Loucy (cell line): ENCODE measurements around the gene CAMTA1.

Source experiments
- H2AFZ ChIP-seq: fragments of 200-600 bp; sonication (generic); 2 replicates; pipeline ENCODE4 v1.6.0; 2016; ENCODE audit warnings: antibody characterized with exemption, mild to moderate bottlenecking, low read length, moderate library complexity
- H3F3A ChIP-seq: fragments of 200-600 bp; 2 replicates; pipeline ENCODE4 v1.6.0; 2016; ENCODE audit warnings: antibody characterized with exemption, low read depth, mild to moderate bottlenecking
- H3K27me3 ChIP-seq: fragments of 200-600 bp; sonication (generic); 2 replicates; pipeline ENCODE4 v1.6.1; 2014; ENCODE audit warnings: low read length, mild to moderate bottlenecking; ENCODE audit not compliant: insufficient read depth, poor library complexity, severe bottlenecking
- H3K36me3 ChIP-seq: fragments of 200-600 bp; sonication (generic); 2 replicates; pipeline ENCODE4 v1.6.1; 2016; ENCODE audit warnings: low read length; ENCODE audit not compliant: insufficient read depth
- H3K4me1 ChIP-seq: fragments of 200-600 bp; sonication (generic); 2 replicates; pipeline ENCODE4 v1.5.1; 2014; ENCODE audit warnings: low read length, mild to moderate bottlenecking; ENCODE audit not compliant: insufficient read depth, poor library complexity, severe bottlenecking
- H3K4me2 ChIP-seq: fragments of 200-600 bp; sonication (generic); 2 replicates; pipeline ENCODE4 v1.6.0; 2014; ENCODE audit warnings: antibody characterized with exemption, low read length, low read depth, mild to moderate bottlenecking; ENCODE audit not compliant: poor library complexity, severe bottlenecking
- H3K4me3 ChIP-seq: fragments of 200-600 bp; sonication (generic); 2 replicates; pipeline ENCODE4 v1.5.1; 2014; ENCODE audit warnings: low read length, mild to moderate bottlenecking, mixed read lengths; ENCODE audit not compliant: poor library complexity, severe bottlenecking
- H3K79me2 ChIP-seq: fragments of 200-600 bp; sonication (generic); 2 replicates; pipeline ENCODE4 v1.6.1; 2014; ENCODE audit warnings: low read length; ENCODE audit not compliant: insufficient read depth
- H3K9ac ChIP-seq: fragments of 200-600 bp; sonication (generic); 2 replicates; pipeline ENCODE4 v1.6.0; 2014; ENCODE audit warnings: mild to moderate bottlenecking, low read depth, low read length, moderate library complexity; ENCODE audit not compliant: poor library complexity, severe bottlenecking
- H3K9me2 ChIP-seq: fragments of 200-600 bp; sonication (generic); replicated peaks from 2 replicates; pipeline ENCODE4 v1.6.1; 2016; ENCODE audit warnings: low read depth, low read length, mixed read lengths
- H3K9me3 ChIP-seq: fragments of 200-600 bp; sonication (generic); 2 replicates; pipeline ENCODE4 v1.6.1; 2014; ENCODE audit warnings: mild to moderate bottlenecking, antibody characterized with exemption, low read length, low read depth; ENCODE audit not compliant: insufficient read depth
- H4K20me1 ChIP-seq: fragments of 200-600 bp; sonication (generic); 2 replicates; pipeline ENCODE4 v1.6.0; 2014; ENCODE audit warnings: antibody characterized with exemption, low read length, mild to moderate bottlenecking; ENCODE audit not compliant: insufficient read depth, poor library complexity, severe bottlenecking
- EZH2phosphoT487 ChIP-seq: fragments of 200-600 bp; IDR thresholded peaks from 2 replicates; pipeline ENCODE4 v1.6.1; 2018; ENCODE audit warnings: antibody characterized with exemption, mild to moderate bottlenecking, moderate library complexity, borderline replicate concordance
- TF ChIP-seq, protein P1 (sequence below): fragments of 200-600 bp; sonication (generic); conservative IDR thresholded peaks from 2 replicates; pipeline ENCODE4 v1.5.1; 2014; ENCODE audit warnings: mild to moderate bottlenecking, antibody characterized with exemption, low read length

CAMTA1 gene

DNA sequence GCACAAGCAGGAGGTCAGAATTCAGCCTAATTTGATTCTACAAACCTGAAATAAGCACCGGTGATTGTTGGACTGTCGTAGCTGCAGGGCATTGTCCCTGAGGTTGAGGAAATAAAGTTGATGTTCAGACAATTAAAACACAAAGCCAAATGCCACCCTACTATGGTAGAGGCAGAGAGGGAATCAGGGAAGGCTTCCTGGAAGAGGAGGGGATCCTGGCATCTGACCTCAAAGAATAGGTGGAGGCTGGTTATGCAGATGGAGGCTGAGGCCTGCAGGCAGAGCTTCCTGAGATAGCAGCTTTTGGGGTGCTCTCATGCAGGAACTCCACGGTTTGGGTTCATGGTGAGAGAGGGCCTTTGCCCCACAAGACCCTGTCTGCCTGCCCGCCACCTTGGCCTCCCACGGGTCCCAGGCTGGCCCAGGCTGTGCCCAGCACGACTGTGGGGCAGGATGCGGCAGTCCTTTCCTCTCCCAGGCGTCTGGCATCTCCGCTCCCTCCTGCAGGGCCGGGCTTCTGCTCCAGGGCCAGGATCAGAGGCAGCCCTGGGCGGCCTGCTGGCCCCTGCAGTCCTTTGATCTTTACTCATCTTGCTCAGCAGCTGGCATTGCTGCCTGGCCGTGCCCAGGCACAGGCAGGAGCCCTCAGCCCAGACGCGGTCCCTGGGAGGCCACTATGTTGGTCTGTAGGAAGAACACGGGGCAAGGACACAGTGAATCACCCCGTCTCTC is 851.7 kb downstream of the CAMTA1 start:
- no peaks in the 10 kb centered on the region for H3K36me3 ChIP-seq
- no peaks in the 10 kb centered on the region for H3K9me3 ChIP-seq
- no peak for TF ChIP-seq EZH2phosphoT487
- TF ChIP-seq, protein P1, sequence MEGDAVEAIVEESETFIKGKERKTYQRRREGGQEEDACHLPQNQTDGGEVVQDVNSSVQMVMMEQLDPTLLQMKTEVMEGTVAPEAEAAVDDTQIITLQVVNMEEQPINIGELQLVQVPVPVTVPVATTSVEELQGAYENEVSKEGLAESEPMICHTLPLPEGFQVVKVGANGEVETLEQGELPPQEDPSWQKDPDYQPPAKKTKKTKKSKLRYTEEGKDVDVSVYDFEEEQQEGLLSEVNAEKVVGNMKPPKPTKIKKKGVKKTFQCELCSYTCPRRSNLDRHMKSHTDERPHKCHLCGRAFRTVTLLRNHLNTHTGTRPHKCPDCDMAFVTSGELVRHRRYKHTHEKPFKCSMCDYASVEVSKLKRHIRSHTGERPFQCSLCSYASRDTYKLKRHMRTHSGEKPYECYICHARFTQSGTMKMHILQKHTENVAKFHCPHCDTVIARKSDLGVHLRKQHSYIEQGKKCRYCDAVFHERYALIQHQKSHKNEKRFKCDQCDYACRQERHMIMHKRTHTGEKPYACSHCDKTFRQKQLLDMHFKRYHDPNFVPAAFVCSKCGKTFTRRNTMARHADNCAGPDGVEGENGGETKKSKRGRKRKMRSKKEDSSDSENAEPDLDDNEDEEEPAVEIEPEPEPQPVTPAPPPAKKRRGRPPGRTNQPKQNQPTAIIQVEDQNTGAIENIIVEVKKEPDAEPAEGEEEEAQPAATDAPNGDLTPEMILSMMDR: no peak
- H2AFZ ChIP-seq: no peak overlapping the region
- no peaks in the 10 kb centered on the region for H3K79me2 ChIP-seq
- no peak overlapping the region for H3K4me3 ChIP-seq
- no peaks in the 10 kb centered on the region for H3K27me3 ChIP-seq
- H3K9me2 ChIP-seq: no peaks in the 10 kb centered on the region
- no peaks in the 10 kb centered on the region for H4K20me1 ChIP-seq
- no peak overlapping the region for H3K9ac ChIP-seq
- no peaks in the 10 kb centered on the region for H3F3A ChIP-seq
- H3K4me1 ChIP-seq: no peaks in the 10 kb centered on the region
- H3K4me2 ChIP-seq: no peak overlapping the region

DNA sequence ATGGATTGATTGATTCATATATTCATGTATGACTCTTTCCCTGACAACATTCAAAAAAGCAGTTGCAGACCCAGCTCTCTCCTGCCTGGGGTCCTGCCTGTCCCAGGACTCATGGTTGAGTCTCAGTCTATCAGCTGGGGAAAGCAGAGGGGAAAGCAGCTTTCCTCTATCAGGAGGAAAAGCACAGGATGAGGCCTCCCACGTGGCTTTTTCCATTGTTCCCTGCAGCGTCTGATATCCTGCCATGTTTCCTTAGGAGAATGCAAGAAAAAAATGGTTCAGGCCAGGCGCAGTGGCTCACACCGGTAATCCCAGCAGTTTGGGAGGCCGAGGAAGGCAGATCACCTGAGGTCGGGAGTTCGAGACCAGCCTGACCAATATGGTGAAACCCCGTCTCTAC is 852.8 kb downstream of the CAMTA1 start:
- no peak overlapping the region for H3K4me3 ChIP-seq
- H4K20me1 ChIP-seq: no peaks in the 10 kb centered on the region
- H3K9me2 ChIP-seq: no peaks in the 10 kb centered on the region
- TF ChIP-seq, protein P1: no peak
- TF ChIP-seq EZH2phosphoT487: no peak
- H3K36me3 ChIP-seq: no peaks in the 10 kb centered on the region
- no peaks in the 10 kb centered on the region for H3F3A ChIP-seq
- H3K9ac ChIP-seq: no peak overlapping the region
- H3K4me1 ChIP-seq: no peaks in the 10 kb centered on the region
- no peak overlapping the region for H2AFZ ChIP-seq
- H3K79me2 ChIP-seq: no peaks in the 10 kb centered on the region
- no peaks in the 10 kb centered on the region for H3K27me3 ChIP-seq
- no peaks in the 10 kb centered on the region for H3K9me3 ChIP-seq
- no peak overlapping the region for H3K4me2 ChIP-seq

DNA sequence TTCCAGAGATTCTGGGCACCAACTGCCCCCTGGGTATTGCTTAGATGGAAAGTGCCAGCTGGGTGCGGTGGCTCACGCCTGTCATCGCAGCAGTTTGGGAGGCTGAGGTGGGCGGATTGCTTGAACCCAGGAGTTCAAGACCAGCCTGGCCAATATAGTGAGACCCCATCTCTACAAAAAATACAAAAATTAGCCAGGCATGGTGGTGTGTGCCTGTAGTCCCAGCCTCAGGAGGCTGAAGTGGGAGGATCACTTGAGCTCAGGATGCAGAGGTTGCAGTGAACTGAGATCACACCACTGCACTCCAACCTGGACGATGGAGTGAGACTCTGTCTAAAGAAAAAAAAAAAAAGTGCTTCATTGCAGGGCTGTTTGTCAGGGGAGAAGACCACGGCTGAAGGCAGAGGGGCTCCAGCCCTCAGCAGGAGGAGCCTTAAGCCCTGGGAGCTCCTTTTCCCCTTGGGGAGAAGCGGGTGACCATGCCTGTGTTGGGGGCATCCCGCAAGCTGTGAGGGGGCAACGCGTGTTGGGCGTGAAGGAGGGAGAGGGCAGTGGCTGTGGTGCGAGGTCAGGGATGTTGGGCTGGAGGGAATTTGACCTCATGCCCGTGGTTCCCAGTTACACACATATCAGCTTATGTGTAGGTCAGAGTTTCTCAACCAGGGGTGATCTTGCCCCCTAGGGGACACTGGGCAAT is 854.3 kb downstream of the CAMTA1 start:
- H4K20me1 ChIP-seq: no peaks in the 10 kb centered on the region
- no peaks in the 10 kb centered on the region for H3K79me2 ChIP-seq
- no peaks in the 10 kb centered on the region for H3K9me3 ChIP-seq
- H3K4me1 ChIP-seq: no peaks in the 10 kb centered on the region
- no peak overlapping the region for H2AFZ ChIP-seq
- H3K4me2 ChIP-seq: no peak overlapping the region
- no peaks in the 10 kb centered on the region for H3F3A ChIP-seq
- H3K4me3 ChIP-seq: no peak overlapping the region
- no peak overlapping the region for H3K9ac ChIP-seq
- no peak for TF ChIP-seq EZH2phosphoT487
- TF ChIP-seq, protein P1: no peak
- H3K27me3 ChIP-seq: no peaks in the 10 kb centered on the region
- no peaks in the 10 kb centered on the region for H3K9me2 ChIP-seq
- H3K36me3 ChIP-seq: no peaks in the 10 kb centered on the region
